Tongue (tissue), 2 donors: Measurements from ENCODE around the gene RASGRP1. TPM values are rescaled to one million over a fixed set of nuclear protein-coding genes. Genes with fewer than 3 reads are reported as not detected.

Experiments used
- DNase-seq: peaks from one replicate; pipeline ENCODE4 v3.0.0-alpha.2; 2015
- total RNA-seq: library from RNA; depleted of rRNA; stranded (reverse); fragments of >200 nt; gene quantifications from one replicate; pipeline ENCODE4 v1.2.3, GENCODE V29; 2014

RASGRP1 gene
- total RNA-seq, 1 donor from 2014 or later: 2.1 TPM

DNA sequence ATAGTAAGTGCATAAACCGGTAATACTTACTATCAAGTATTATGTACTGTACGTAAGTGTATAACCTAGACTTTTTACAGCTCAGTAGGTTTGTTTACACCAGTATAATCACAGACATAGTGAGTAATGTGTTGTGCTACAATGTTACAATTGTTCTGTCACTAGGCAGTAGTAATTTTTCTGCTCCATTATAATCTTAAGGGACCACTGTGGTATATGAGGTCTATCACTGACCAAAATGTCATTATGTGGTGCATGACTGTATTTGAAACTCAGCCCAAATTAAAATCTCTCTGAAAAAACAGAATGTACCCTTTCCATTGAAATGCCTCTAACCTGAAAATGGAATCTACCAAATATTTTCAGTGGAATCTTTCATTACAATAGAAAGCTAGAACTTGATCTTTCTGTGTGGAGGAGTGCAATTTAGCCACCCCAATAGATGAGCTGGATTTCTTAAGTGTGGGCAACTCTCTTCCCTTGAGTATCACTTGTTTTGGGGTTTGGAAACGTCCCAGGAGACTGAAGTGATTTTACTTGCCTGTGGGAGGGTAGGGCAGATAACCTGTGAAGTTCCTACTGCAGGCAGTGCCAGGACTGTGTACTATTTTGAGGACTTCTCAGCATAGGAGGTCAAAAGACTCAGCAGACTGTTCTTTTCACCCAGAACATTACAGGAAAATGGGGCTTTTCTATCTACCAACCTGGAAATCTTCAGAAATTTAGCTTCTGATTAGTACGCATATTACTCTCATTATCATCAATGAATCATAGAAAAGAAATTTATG lies 59.7 kb downstream of the RASGRP1 start:
- no peak for DNase-seq

GRCh38 chr15:38503496-38503895 lies 61.1 kb downstream of the RASGRP1 start:
- no peak for DNase-seq

DNA sequence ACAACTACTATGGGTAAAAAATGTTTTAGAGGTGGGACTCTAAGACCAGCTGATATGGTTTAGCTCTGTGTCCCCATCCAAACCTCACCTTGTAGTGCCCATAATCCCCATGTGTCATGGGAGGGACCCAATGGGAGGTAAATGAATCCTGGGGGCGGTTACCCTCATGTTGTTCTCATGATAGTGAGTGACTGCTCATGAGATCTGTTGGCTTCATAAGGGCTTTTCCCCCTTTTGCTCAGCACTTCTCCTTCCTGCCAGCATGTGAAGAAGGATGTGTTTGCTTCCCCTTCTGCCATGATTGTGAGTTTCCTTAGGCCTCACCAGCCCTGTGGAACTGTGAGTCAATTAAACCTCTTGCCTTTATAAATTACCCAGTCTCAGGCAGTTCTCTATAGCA lies 65.0 kb downstream of the RASGRP1 start:
- no peak for DNase-seq

DNA sequence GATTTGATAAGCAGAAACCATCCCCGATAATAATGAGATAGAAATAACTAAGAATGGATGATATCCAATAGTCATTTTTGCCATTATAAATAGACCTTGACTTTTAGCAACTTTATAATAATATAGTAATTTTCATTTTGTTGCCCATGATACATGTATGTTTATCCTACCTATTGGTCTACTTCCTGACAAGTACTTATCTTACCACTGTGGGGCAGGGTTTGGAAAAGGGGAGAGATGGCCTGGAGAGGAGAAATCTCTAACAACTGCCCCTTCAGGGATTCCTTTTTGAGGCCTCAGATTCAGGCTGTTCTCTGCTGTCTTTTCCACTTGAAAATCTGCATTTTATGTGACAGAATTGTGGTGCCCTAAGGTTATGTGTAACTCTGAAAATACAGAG lies 68.5 kb downstream of the RASGRP1 start:
- no peak for DNase-seq

- DNase-seq: no peak
These were observed 74.2 kb downstream of the RASGRP1 start for GRCh38 chr15:38490242-38490922.

- no peak for DNase-seq
These were observed 77.2 kb downstream of the RASGRP1 start for GRCh38 chr15:38487378-38487777.

DNA sequence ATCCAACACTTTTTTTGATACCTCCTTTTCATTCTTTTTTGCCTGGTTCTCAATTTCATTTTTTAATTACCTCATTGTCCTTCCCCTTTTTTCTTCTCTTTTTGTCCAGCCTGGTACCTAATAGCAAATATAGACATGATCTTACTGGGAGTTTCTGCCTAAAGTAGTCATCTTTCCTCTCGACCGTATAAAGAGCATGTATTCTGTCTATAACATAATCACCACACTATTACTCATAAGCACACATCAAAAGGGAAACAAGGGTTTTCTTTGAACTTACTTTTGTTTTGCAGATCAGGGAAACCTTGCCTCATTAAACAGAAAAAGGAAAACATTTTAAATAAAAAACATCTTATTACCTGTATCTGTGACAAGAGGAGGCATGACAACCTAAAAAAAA lies 77.7 kb downstream of the RASGRP1 start:
- DNase-seq: no peak

GRCh38 chr15:38482572-38482971 lies 82.0 kb downstream of the RASGRP1 start:
- DNase-seq: no peak

GRCh38 chr15:38481761-38482160 lies 82.9 kb downstream of the RASGRP1 start:
- DNase-seq: no peak

DNA sequence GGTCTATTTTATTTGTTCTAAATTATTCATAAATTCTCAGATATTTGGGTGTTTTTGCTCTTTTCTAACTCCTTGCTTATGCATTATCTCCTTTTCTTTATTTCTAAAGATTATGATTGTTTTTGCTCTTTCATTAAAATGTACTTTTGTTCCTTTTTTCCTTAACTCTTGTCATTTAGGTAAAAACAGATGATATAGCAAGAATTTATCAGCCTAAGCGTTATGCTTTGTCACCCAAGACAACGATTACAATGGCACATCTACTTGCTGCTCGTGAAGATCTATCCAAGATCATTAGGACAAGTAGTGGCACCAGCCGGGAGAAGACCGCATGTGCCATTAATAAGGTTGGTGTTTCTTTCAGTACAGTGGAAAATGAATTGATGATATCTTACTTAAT lies 83.5 kb downstream of the RASGRP1 start:
- DNase-seq: no peak

GRCh38 chr15:38479756-38480155 lies 84.9 kb downstream of the RASGRP1 start:
- DNase-seq: no peak

DNA sequence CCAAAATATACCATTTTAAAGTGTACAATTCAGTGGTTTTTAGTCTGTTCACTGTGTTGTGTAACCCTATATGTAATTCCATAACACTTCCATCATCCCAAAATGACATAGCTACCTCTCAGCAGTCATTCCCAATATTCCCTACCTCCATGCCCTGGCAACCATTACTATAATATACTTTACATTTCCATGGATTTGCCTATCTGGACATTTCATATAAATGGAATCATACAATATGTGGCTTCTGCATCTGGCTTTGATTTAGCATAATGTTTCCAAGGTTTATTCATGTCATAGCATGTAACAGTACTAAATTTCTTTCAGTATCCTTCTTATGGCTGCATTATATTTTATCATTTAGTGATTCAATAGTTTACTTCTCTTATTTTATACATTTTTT lies 85.3 kb downstream of the RASGRP1 start:
- no peak for DNase-seq

DNA sequence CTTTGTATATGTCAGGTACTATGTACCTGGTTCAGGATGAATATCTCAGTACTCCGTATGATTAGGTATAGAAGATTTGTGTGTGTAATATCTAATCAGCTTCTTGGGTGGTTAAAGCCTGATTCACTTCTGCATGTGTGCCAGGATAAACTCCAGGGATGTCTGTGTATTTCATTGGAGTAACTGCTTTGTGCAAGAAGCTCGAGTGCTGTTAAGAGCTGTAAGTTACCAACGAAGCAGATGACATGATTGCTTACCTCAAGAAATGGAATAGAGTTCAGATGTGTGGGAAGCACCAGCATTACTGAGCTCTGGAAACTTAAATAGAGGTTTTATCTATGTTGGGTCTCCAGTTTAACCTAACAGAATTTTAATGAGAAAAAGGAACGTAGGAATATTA lies 87.0 kb downstream of the RASGRP1 start:
- DNase-seq: no peak

GRCh38 chr15:38476120-38476519 lies 88.5 kb downstream of the RASGRP1 start:
- DNase-seq: no peak

DNA sequence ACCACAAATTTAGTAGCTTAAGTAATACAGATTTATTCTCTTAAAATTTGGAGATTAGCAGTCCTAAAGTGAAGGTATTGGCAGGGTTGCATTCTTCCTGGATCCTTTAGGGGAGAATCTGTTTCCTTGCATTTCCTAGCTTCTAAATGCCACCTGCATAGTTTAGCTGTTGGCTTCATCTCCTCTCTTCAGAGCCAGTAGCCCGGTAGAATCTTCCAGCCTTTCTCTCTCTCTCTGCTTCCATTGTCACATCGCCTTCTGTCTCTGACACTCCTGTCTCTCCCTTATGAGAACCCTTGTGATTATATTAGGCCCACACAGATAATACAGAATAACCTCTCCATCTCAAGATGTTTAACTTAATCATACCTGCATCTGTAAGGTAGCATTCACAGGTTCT lies 89.3 kb downstream of the RASGRP1 start:
- DNase-seq: no peak

GRCh38 chr15:38474155-38474757 lies 90.4 kb downstream of the RASGRP1 start:
- DNase-seq: peak; percentile 65

- DNase-seq: no peak
These were observed 92.6 kb downstream of the RASGRP1 start for GRCh38 chr15:38471974-38472373.

GRCh38 chr15:38470816-38471215 lies 93.8 kb downstream of the RASGRP1 start:
- peak; percentile 13 for DNase-seq

DNA sequence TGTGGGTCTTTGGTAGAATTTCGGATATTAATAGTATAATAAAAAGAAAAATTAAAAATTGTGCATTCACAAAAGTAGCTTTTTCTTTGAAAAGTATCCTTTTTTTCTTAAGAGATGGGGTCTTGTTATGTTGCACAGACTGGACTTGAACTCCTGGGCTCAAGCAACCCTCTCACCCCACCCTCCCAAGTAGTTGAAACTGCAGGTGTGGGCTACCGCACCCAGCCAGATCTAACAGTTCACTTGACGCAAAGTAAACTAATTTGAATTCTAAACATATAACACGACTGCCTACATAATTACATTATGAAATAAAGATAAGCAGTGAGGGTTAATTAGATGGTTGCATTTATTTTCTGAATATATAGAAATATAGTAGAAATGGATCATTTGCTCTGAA lies 99.9 kb downstream of the RASGRP1 start:
- no peak for DNase-seq

GRCh38 chr15:38463893-38464292 lies 100.7 kb downstream of the RASGRP1 start:
- no peak for DNase-seq

DNA sequence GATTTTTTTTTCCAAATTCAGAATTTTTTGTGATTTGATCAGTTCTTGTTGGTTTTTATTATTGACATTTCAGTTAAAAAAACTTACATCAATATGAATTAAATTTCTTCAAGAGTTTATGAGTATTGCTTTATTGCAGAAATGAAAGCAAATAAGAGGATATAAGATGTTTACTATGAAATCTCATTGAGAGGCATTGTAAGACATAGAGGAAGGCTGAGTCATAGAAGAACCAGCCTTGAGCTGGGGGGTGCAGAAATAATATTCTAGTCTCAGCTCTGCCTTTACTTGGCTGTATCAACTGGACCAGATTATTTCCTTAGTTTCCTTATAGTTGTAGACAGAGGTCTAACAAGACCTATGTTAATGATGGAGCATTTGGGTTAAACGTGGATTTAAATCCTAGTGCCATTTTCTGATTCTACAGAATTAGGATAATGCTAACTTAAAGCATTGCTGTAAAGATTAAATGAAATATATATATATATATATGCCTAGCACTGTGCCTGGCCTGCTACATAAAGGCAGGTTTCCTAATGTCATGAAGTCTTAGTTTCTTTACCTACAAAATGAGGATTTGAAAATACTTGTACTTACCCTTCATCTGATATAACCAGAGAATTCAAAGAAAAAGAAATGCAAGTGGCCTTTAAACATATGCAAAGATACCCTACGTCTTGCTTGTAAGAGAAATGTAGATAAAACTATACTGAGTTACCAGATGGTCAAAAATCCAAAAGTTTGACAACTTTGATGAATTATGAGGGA lies 103.4 kb downstream of the RASGRP1 start:
- no peak for DNase-seq

DNA sequence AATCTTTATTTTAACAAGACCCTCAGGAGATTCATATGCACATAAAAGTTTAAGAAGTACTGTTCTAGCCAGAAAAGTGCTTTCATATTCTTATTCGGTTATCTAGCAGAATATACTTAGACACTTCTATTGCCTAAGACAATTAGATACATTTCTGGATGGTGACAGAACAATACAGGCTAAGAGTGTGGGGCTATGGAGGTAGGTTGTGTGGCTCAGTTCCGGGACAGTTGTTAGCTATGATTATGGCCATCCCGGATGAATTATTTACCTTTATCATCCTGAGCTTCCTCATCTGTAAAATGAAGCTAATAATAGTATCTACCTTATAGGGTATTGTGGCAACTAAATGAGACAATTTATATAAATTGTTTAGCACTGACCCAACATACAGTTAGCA lies 104.1 kb downstream of the RASGRP1 start:
- DNase-seq: no peak

DNA sequence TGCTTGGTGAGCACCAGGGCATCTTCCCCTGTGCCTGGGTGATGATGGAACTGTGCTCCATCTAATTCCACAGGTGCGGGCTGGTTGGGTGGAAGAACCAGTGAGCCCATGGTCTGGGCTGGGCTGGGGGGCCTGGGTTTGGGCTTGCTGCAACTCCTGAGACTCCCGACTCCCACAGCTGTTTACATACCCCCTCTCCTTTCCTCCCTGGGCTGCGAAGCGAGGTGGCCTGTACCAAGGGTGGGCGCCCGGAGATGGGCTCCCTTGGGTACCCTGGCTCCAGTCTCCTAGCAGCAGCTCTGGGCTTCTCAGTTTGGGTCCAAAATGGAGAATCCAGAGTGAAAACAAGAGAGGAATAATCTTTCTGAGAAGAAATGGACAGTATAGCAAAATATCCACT lies 105.1 kb downstream of the RASGRP1 start:
- DNase-seq: no peak
